AG09309 (cell line): ENCODE results near the gene ZC2HC1B.

Experiments
- DNase-seq: peaks from one replicate; pipeline ENCODE4 v3.0.0-alpha.2; 2010; ENCODE audit warnings: low read depth
- H3K4me3 ChIP-seq: 2 replicates; pipeline ENCODE4 v1.5.1; 2011; ENCODE audit warnings: mild to moderate bottlenecking, low read depth, low read length, moderate library complexity; ENCODE audit not compliant: control insufficient read depth
- CTCF ChIP-seq: IDR thresholded peaks from 2 replicates; pipeline ENCODE4 v1.5.1; 2011; ENCODE audit warnings: mild to moderate bottlenecking, low read depth, low read length, inconsistent platforms; ENCODE audit not compliant: insufficient read depth, control insufficient read depth; ENCODE audit errors: missing control alignments

The ZC2HC1B gene

GRCh38 chr6:143966312-143966711 is 102.0 kb downstream of the ZC2HC1B start:
- no peak for DNase-seq
- no peak overlapping the region for H3K4me3 ChIP-seq
- TF ChIP-seq CTCF: no peak

GRCh38 chr6:143967706-143968376 is 103.6 kb downstream of the ZC2HC1B start:
- DNase-seq: no peak
- no peak for TF ChIP-seq CTCF
- H3K4me3 ChIP-seq: no peak overlapping the region

- H3K4me3 ChIP-seq: no peak overlapping the region
- TF ChIP-seq CTCF: no peak
- no peak for DNase-seq
These were observed 104.8 kb downstream of the ZC2HC1B start for GRCh38 chr6:143969077-143969476.

- no peak for DNase-seq
- no peak for TF ChIP-seq CTCF
These were observed 106.4 kb downstream of the ZC2HC1B start for GRCh38 chr6:143970456-143971218.

GRCh38 chr6:143971482-143972205 is 107.4 kb downstream of the ZC2HC1B start:
- TF ChIP-seq CTCF: no peak
- DNase-seq: no peak
- H3K4me3 ChIP-seq: no peak overlapping the region

More at GRCh38 chr6:143970456-143971218, 106.4 kb downstream of the ZC2HC1B start:
- H3K4me3 ChIP-seq: no peak overlapping the region

GRCh38 chr6:143973097-143973966 is 109.1 kb downstream of the ZC2HC1B start:
- TF ChIP-seq CTCF: no peak
- DNase-seq: no peak
- H3K4me3 ChIP-seq: no peak overlapping the region
